ENCODE results near the gene HP1BP3.

Gene HP1BP3

DNA sequence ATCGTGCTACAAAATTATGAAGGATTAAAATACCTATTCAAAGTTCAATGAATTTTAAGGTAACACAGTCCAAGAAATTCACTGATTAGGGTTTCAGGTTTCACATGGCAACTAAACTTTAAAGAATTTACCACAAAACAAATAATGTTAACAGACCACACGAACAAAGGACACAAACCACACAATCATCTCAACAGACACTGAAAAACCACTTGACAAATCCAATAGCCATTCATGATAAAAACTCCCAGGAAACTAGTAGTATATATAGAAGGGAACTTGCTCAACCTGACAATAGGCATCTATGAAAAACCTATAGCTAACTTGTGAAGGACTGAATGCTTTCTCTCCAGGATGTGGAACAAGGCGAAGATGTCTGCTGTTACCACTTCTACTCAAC lies 33.5 kb downstream of the HP1BP3 start:
- peaks cover 13% of the 10 kb centered on the region for H3K36me3 ChIP-seq (ENCODE audit: control insufficient read depth, insufficient read depth, low read length)
- H3K4me3 ChIP-seq (ENCODE audit: low read length), result no peak overlapping the region
- no peaks in the 10 kb centered on the region for H3K4me1 ChIP-seq (ENCODE audit: control insufficient read depth, insufficient read depth, low read length)
- H3K27me3 ChIP-seq (ENCODE audit: control insufficient read depth, insufficient read depth, low read length), result no peaks in the 10 kb centered on the region
- H3K27ac ChIP-seq (ENCODE audit: low read depth, low read length), result no peak overlapping the region
- H3K9ac ChIP-seq (ENCODE audit: low read length), result no peak overlapping the region

DNA sequence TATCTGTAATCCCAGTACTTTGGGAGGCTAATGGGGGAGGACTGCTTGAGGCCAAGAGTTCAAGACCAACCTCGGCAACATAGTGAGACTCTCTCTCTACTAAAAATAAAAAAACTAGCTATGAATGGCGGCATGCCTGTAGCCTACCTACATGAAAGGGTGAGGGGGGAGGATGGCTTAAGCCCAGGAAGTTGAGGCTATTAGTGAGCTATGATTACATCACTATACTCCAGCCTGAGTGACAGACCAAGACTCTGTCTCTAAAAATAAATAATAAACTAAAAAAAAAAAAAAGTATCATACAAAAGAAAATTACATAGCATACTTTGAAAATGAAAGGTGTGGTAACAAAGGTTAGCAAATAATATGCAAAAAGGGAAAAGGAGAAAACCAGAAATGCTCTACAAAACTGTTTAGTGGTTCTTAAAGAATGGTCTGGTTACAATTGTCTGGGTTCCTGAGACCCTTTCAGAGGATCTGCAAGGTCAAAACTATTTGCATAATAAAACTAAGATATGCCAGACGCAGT lies 35.6 kb downstream of the HP1BP3 start:
- H3K27ac ChIP-seq (ENCODE audit: low read depth, low read length), result no peak overlapping the region
- no peaks in the 10 kb centered on the region for H3K4me1 ChIP-seq (ENCODE audit: control insufficient read depth, insufficient read depth, low read length)
- peaks cover 14% of the 10 kb centered on the region for H3K36me3 ChIP-seq (ENCODE audit: control insufficient read depth, insufficient read depth, low read length)
- no peaks in the 10 kb centered on the region for H3K27me3 ChIP-seq (ENCODE audit: control insufficient read depth, insufficient read depth, low read length)
- H3K9ac ChIP-seq (ENCODE audit: low read length), result no peak overlapping the region
- no peak overlapping the region for H3K4me3 ChIP-seq (ENCODE audit: low read length)

DNA sequence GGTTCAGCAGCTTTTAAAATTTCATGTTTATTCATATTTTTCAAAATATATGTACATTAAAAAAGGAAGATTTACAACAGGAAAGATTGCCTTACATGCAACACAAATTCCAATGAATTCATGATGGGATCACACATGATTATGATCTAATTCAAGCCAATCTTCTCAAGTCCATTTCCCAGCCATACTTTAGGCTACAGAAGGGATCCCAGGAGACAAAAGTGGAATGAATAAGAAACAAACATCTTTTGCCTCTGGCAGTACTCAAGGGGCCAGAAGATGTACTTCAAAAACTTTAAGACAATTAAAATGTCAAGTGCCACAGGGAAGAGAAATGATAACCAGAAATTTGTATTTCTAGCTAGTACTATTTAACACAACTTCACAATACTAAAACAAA lies 44.4 kb downstream of the HP1BP3 start:
- H3K27me3 ChIP-seq (ENCODE audit: control insufficient read depth, insufficient read depth, low read length), result no peaks in the 10 kb centered on the region

DNA sequence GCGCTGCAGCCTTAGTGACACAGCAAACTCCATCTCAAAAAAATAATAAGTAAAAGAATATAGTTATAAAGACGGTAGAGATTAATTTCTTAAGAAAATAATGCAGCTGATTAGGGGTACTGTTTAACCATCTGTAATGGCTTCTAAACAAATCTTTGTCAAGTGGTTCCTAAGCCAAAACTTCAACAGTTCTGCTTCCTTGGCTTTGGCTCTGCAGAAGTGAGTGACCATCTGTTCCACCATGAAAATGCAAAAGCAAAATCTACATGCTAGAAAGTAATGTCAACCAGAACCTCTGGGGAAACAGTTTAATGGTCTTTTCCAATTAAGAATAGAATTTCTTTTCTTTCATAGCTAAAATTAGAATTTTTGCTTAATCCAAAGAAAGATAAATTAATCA lies 46.3 kb downstream of the HP1BP3 start:
- H3K4me1 ChIP-seq (ENCODE audit: control insufficient read depth, insufficient read depth, low read length), result no peaks in the 10 kb centered on the region
- H3K9ac ChIP-seq (ENCODE audit: low read length), result no peak overlapping the region
- peaks cover 21% of the 10 kb centered on the region for H3K36me3 ChIP-seq (ENCODE audit: control insufficient read depth, insufficient read depth, low read length)
- H3K27me3 ChIP-seq (ENCODE audit: control insufficient read depth, insufficient read depth, low read length), result no peaks in the 10 kb centered on the region
- no peak overlapping the region for H3K27ac ChIP-seq (ENCODE audit: low read depth, low read length)
- no peak overlapping the region for H3K4me3 ChIP-seq (ENCODE audit: low read length)

More for the DNA sequence above, 44.4 kb downstream of the HP1BP3 start:
- no peak overlapping the region for H3K4me3 ChIP-seq (ENCODE audit: low read length)
- no peaks in the 10 kb centered on the region for H3K4me1 ChIP-seq (ENCODE audit: control insufficient read depth, insufficient read depth, low read length)
- H3K9ac ChIP-seq (ENCODE audit: low read length), result no peak overlapping the region
- peaks cover 25% of the 10 kb centered on the region for H3K36me3 ChIP-seq (ENCODE audit: control insufficient read depth, insufficient read depth, low read length)
- no peak overlapping the region for H3K27ac ChIP-seq (ENCODE audit: low read depth, low read length)

DNA sequence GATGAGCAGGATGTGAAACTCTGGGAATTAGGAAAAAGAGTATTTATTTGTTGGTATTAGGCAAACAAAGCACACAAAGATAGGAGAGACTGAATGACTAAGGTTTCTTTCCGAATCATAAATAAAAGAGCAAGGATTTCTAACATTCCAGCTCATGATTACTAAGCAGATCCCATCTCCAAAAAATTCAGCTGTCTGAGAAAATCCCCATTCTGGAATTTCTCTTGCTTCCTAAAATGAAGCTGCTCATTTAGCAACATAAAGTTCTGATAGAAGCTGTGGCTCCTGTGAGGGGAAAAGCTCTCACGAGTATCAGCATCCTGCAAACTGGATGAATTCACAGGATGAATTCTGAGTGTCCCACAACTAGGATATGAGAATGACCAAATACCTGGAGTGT lies 47.9 kb downstream of the HP1BP3 start:
- peaks cover 8% of the 10 kb centered on the region for H3K36me3 ChIP-seq (ENCODE audit: control insufficient read depth, insufficient read depth, low read length)
- no peaks in the 10 kb centered on the region for H3K27me3 ChIP-seq (ENCODE audit: control insufficient read depth, insufficient read depth, low read length)
- H3K4me1 ChIP-seq (ENCODE audit: control insufficient read depth, insufficient read depth, low read length), result no peaks in the 10 kb centered on the region
- no peak overlapping the region for H3K9ac ChIP-seq (ENCODE audit: low read length)
- H3K4me3 ChIP-seq (ENCODE audit: low read length), result no peak overlapping the region
- no peak overlapping the region for H3K27ac ChIP-seq (ENCODE audit: low read depth, low read length)

DNA sequence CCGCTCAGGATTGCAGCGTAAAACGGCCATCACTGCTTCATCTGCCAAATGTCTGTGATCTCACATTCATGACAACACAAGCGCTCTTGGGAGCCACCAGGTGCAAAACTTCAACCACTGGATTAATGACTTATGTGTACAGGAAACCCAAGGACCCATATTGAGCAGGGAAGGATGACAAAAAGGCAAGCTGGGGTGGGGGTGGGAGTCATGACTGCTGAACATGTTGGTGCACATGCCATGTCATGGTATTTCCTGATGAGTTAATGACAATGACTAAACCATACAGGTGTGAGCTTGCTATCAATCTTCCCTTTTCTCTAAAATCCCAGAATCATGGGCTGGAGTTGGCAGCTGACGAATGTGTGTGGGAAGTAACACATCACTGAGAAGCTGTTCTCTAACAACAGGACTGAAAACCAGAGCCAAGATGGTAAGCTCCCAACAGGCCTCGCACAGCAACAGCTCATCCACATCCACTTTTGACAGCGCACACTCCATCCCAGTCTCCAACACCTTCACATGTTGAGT lies 51.5 kb downstream of the HP1BP3 start:
- Histone ChIP-seq H3K4me1 (ENCODE audit: control insufficient read depth, insufficient read depth, low read length) (peaks cover 10% of the 10 kb centered on the region), H3K27me3 (ENCODE audit: control insufficient read depth, insufficient read depth, low read length) (peaks cover 8% of the 10 kb centered on the region), H3K4me3 (ENCODE audit: low read length) (no peak overlapping the region), H3K27ac (ENCODE audit: low read depth, low read length) (no peak overlapping the region), H3K9ac (ENCODE audit: low read length) (no peak overlapping the region), H3K36me3 (ENCODE audit: control insufficient read depth, insufficient read depth, low read length) (peaks cover 6% of the 10 kb centered on the region)

DNA sequence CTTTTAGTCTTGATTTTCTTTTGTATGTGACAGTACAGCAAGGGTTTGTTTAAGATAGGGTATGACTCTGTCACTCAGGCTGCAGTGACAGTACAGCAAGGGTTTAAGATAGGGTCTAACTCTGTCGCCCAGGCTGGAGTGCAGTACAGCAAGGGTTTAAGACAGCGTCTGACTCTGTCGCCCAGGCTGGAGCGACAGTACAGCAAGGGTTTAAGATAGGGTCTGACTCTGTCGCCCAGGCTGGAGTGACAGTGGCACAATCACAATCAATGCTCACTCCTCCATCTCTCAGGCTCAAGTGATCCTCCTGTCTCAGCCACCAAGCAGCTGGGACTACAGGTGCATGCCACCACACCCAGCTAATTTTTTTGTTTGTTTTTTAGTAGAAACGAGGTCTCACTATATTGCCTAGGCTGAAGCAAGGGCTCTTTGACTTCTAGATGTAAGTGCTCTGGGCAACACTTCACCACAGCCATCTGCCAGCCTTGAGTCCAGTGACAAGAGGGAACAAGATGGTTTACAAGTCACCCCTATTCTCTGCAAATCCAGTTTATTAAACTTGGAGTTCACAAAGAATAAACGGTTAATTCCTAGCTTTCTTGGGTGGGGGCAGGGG lies 53.6 kb downstream of the HP1BP3 start:
- Histone ChIP-seq H3K36me3 (ENCODE audit: control insufficient read depth, insufficient read depth, low read length) (peaks cover 3% of the 10 kb centered on the region), H3K27ac (ENCODE audit: low read depth, low read length) (peak overlapping the region; percentile 25), H3K9ac (ENCODE audit: low read length) (no peak overlapping the region), H3K4me3 (ENCODE audit: low read length) (peak overlapping the region; percentile 71), H3K4me1 (ENCODE audit: control insufficient read depth, insufficient read depth, low read length) (peaks cover 10% of the 10 kb centered on the region), H3K27me3 (ENCODE audit: control insufficient read depth, insufficient read depth, low read length) (peaks cover 14% of the 10 kb centered on the region)

DNA sequence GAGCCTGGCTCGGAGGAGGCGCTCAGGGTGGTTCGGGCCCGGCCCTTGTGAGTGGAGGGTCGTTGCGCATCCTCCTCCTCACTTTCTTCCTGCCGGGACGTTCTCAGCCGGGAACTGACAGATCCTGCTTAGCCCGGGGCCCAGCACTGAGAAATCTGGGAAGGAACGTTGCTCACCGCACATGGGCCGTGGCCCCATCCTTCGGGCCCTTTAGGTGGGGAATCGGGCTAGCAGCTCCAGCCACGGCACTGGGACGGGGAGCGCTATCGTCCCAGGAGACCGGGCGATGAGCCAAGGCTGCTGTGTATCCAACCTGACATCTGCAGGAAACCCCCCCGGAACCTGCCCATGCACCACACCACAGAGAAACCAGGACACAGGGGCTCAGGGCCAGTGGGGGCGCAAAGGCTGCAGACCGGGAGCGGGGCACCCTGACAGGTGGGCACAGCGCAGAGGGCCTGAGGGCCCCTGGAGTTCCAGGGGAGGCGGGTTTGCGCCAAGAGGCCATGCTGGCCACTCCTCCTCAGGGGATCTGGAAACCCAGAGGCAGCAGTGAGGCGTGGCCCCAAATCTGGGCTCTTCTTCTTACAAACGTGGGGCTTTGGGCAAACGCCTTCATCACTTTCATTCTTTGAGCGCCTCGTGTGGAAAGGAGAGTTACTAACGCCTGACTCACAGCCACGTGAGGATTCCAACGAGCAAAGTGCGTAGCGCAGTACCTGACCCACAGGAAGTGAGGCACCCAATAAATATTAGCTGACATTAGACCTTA lies 54.3 kb downstream of the HP1BP3 start, which contains the start of gene SH2D5:
Gene SH2D5, minus strand, starts transcription at position 116 of the 772 bp plus-strand sequence. CDS start 4,659 bp downstream, outside the sequence.
- H3K27me3 ChIP-seq (ENCODE audit: control insufficient read depth, insufficient read depth, low read length), result peaks cover 17% of the 10 kb centered on the region
- H3K36me3 ChIP-seq (ENCODE audit: control insufficient read depth, insufficient read depth, low read length), result peaks cover 3% of the 10 kb centered on the region
- peaks cover 10% of the 10 kb centered on the region for H3K4me1 ChIP-seq (ENCODE audit: control insufficient read depth, insufficient read depth, low read length)
- peak within 1 kb of the TSS; percentile 25 for H3K27ac ChIP-seq (ENCODE audit: low read depth, low read length)
- peak within 1 kb of the TSS; percentile 71 for H3K4me3 ChIP-seq (ENCODE audit: low read length)
- peak within 1 kb of the TSS; percentile 12 for H3K9ac ChIP-seq (ENCODE audit: low read length)

DNA sequence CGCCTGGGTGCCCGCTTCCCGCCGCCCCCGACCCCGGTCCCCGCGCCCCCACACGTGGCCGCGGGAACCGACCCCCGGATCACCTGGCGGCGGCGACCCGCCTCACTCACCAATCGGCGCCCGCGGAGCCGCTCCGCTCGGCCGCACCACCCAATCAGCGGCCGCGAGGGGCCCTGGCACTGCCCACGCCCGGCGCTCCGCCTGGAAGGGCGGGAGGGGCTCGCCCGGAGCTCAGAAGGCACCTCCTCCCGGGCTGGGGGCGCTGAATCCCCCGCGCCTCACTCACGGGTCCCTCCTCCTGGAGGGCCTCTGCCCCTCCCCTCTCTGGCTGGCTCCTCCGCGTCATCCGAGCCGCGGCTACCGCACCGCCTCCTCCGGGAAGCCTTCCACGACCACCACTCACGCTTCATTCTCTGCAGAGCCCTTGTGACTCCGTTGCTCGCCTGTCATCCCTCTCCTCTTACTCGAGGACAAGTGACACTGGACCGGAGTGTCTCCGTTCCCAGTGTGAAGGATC lies 55.0 kb downstream of the HP1BP3 start:
- H3K27me3 ChIP-seq (ENCODE audit: control insufficient read depth, insufficient read depth, low read length), result peaks cover 17% of the 10 kb centered on the region
- peak overlapping the region; percentile 71 for H3K4me3 ChIP-seq (ENCODE audit: low read length)
- H3K4me1 ChIP-seq (ENCODE audit: control insufficient read depth, insufficient read depth, low read length), result peaks cover 10% of the 10 kb centered on the region
- H3K36me3 ChIP-seq (ENCODE audit: control insufficient read depth, insufficient read depth, low read length), result no peaks in the 10 kb centered on the region
- no peak overlapping the region for H3K27ac ChIP-seq (ENCODE audit: low read depth, low read length)
- H3K9ac ChIP-seq (ENCODE audit: low read length), result peak overlapping the region; percentile 12

DNA sequence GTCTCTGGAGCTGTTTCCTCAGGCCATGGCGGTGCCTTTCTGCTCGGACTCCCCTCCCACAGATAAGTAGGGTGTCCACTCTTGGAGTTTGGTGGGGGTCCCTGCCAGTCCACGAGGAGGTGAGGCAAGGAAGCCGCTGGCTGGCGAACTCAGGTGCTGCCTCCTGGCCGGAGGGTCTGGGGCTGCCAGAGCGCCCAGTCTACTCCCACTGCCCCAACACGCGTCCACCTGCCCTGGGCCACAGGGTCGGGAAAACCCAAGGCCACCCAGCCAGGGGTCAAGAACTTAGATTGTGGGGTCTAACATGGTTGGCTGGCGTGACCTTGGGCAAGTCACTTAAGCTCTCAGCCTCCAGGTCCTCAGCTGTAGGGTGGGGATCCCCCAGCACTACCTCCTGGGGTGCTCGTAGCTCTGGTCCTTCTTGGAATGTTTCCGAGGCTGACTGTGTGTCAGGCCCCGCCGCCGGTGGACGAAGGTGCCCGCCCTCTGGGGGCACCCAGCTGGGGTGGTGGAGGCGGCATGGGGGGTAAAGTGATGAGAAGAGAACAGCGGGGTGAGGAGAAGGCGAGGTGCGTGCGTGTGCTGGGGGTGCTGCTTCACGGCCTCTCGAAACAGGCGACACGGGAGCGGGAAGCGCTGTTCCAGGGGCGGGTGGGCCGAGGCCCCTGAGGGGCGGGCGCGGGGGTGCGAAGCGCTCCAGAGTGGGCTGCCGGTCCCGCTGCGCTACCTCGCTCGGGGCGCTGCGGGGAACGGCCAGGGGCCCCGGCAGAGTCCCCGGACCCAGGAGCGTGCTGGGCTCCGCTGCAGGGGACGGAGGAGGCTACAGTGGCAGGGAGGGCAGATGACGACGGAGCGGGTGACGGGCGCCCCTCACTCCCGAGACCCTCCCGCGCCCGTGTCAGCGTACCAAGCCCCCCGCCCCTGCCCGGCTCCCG lies 55.8 kb downstream of the HP1BP3 start:
- Histone ChIP-seq H3K27me3 (ENCODE audit: control insufficient read depth, insufficient read depth, low read length) (peaks cover 17% of the 10 kb centered on the region), H3K4me3 (ENCODE audit: low read length) (peak overlapping the region; percentile 58), H3K27ac (ENCODE audit: low read depth, low read length) (no peak overlapping the region)

DNA sequence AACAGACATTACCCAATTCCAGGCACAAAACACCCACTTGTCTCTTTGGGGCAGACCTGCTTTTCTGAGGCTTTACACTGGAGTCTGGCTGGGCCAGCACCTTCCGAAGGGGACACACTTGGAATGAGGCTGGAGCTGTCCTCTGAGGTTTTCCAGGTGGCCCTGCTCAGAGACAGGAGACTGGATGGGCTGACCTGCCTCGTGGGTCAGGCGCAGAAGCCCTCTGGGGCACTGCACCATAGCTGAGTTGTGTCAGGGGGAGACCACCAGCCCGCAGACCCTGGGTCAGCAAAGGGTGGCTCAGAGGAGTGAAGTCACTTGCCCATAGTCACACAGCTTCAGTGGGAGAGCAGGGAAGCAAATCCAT lies 56.4 kb downstream of the HP1BP3 start:
- no peak overlapping the region for H3K27ac ChIP-seq (ENCODE audit: low read depth, low read length)
- H3K27me3 ChIP-seq (ENCODE audit: control insufficient read depth, insufficient read depth, low read length), result peaks cover 17% of the 10 kb centered on the region
- no peak overlapping the region for H3K9ac ChIP-seq (ENCODE audit: low read length)
- peaks cover 10% of the 10 kb centered on the region for H3K4me1 ChIP-seq (ENCODE audit: control insufficient read depth, insufficient read depth, low read length)
- no peaks in the 10 kb centered on the region for H3K36me3 ChIP-seq (ENCODE audit: control insufficient read depth, insufficient read depth, low read length)
- H3K4me3 ChIP-seq (ENCODE audit: low read length), result no peak overlapping the region

More for the DNA sequence above, 55.8 kb downstream of the HP1BP3 start:
- H3K4me1 ChIP-seq (ENCODE audit: control insufficient read depth, insufficient read depth, low read length), result peaks cover 10% of the 10 kb centered on the region
- H3K9ac ChIP-seq (ENCODE audit: low read length), result no peak overlapping the region
- no peaks in the 10 kb centered on the region for H3K36me3 ChIP-seq (ENCODE audit: control insufficient read depth, insufficient read depth, low read length)

Data from rectal smooth muscle tissue (tissue), 1 donor.